ENCODE data around the gene SFTPB.
"Not testable (repeated sequence)": the region's sequence is repeated elsewhere in the genome, so short reads cannot be mapped to it uniquely, and the experiment has no call there.

SFTPB gene

DNA sequence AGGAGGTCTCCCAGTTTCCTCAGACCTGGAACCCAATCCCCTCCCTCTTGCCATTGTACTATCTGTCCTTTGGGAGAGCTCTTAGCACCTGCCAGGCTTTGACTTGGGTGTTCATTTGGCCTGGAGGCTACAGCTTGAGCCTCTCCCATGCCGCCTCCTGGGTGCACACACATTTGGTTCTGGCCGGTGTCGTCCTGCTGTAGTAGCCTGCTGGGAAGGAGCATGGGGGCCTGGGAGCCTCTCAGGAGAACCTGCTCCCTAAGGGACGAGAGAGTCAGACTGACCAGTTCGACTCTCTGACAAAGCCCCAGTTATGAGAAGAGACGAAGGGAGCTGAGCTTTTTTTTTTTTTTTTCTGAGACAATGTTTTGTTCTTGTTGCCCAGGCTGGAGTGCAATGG is 7.4 kb upstream of the SFTPB start:
- DNase-seq: no peak

GRCh38 chr2:85674417-85674816 is 6.4 kb upstream of the SFTPB start:
- DNase-seq: no peak

DNA sequence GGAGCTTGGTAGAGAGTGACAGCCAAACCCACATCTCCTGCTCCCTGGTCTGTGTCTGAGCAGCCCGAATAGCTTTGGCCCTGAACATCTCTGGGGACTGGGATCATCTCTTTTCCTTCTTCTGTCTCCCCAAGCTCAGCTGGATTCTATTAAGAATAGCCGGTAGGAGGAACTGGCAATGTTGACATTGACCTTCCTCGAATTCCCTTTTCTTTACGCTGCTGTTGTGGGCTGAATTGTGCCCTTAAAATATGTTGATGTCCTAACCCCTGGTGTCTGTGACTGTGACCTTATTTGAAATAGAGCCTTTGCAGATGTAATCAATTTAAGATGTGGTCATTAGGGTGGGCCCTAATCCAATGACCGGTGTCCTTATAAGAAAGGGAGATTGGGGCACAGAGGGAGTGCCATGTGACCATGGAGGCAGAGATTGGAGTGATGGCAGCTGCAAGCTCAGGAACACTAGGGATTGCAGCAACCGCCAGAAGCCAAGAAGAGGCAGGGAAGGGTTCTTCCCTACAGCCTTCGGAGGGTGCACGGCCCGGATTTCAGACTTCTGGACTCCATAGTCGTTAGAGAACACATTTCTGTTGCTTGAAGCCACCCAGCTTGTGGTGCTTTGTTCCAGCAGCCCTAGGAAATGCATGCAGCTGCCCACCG is 5.8 kb upstream of the SFTPB start:
- DNase-seq: no peak

- no peak for DNase-seq
Observed at GRCh38 chr2:85672456-85672855, 4.5 kb upstream of the SFTPB start.

- DNase-seq: not testable (repeated sequence)
Observed at GRCh38 chr2:85670416-85670815, 2.4 kb upstream of the SFTPB start.

GRCh38 chr2:85669549-85669948 is 1.6 kb upstream of the SFTPB start:
- DNase-seq: no peak

DNA sequence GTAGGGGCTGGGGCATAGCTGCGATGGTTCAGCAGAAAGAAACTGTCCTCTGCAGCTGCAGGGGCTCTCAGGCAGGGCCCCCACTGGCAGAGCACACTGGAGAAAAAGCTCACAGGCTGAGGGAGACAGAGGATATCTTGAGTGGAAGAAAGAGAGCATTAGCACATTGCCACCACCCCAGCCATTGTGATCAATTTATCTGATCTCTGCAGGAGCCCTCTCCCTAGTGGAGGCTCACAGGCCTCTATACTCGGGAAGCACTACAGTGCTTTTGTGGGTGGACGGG is 801 bp upstream of the SFTPB start:
- no peak for DNase-seq

DNA sequence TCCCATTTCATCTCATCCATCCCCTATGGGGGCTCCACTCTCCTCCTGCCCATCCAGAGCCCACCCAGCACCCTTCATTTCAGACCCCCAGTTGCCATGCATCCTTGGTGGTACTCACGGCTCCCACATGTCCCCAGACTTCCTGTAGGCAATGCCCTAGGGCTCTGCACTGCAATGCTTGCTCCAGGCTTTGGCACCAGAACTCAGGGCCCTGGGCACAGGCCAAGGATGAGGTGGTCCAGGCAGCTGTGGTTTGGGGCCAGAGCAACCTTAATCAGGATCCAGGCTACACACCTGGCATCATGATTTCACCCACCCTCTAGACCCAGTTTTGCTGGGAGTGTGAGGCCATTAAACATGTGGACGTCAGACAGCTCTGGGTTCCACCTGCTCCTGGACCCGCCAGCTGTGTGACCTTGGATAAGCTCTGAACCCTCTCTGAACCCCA is 414 bp downstream of the SFTPB start:
- DNase-seq: no peak

DNA sequence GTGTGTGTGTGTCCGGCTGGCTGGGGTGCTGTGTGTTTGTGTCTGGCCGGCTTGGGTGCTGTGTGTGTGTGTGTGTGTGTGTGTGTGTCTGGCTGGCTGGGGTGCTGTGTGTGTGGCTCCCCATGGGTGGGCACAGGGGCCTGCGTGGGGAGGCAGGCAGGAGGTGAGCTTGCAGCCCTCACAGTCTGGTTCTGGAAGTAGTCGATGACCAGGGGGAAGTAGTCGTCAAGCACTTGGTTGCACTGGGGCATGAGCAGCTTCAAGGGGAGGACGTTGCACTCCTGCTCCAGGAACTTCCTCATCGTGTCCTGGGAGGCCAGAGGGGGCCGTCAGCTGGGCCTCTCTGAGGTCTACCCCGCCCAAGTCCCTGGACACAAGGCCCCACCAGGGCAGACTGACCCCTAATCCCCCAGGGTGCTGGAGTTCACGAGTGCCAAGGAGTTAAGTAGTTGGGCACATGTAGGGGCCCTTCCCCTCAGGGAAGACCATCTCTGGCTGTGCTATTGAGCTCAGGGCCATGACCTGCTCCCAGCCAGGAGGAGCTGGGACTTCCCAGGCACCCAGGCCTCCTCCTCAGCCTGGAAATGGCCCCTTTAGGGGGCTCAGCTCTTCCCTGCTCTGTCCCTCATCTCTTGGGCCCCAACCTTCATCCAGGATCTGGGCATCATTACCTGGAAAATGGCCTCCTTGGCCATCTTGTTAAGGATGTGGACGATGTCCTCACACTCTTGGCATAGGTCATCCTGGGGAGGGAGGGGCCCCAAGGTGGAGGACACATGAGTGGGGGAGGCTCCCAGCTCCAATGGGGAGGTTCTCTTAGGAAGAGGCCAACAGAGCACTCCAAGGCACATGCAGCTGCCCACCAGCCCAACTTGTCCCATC is 1.3 kb downstream of the SFTPB start:
- no peak for DNase-seq

GRCh38 chr2:85666016-85666415 is 2.0 kb downstream of the SFTPB start:
- DNase-seq: no peak

DNA sequence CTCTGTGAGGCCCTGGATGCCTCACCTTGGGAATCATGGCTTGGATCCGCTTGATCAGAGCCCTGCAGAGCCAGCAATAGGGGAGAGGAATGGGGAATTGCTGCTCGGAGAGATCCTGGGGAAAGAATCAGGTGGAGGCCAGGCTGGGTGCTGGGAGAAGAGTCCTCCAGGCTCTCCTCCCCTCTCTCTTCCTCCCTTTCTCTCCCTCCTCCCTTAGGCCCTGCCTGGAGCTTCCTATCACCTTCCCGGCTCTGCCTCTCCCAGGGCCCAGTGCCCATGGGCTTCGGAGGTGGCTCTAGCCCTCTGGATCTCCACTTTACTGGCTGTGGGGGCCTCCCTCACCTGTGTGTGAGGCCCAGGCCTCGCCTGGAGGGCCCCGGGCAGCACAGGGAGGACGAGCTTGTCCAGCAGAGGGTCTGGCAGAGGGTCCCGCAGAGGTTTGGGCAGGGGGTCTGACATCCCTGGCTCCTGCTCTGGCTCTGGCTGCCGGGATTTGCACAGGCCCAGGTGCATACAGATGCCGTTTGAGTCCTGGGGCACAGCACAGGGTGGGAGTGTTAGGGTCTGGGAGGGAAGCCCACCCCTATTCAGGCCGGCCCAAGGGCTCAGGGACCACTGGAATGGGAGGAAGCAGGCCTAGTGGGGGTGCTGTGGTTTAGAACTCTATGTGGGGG is 2.6 kb downstream of the SFTPB start:
- no peak for DNase-seq

DNA sequence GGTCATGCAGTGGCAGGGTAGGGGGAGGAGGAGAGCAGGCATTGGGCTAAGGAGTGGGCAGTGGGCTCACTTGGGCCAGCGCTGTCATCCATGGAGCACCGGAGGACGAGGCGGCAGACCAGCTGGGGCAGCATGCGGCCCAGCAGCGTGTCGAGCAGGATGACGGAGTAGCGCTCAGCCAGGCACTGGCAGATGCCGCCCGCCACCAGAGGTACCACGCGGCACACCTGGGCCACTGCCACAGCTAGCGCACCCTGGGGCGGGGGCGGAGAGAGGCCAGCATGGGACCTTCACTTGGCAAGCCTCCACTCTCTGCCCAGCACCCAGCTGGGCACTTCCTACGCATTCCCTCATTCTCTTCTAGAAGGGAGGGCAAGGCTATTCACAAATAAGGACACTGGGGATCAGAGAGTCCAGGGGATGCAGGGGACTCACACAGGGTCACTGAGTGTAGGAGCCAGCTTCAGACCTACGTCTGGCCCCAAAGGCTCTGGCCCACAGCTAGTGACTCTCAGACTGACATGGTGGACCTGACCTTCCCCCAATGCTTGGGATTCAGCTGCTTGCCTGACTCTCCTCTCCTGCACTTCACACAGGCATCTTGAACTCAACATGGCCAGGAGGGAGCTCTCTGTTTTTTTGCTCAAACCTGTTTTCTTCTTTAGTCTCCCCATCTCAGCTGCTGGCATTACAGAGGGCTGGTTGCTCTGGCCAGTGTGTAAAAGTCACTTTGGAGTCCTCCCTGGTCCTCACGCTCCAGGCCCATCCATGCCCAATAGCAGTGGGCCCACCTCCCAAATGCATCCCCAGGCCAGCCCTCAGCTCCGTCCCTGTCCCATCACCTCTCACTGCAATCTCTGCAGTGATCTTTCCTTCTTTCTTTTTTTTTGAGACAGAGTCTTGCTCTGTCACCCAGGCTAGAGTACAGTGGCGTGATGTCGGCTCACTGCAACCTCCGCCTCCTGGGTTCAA is 4.1 kb downstream of the SFTPB start:
- no peak for DNase-seq

DNA sequence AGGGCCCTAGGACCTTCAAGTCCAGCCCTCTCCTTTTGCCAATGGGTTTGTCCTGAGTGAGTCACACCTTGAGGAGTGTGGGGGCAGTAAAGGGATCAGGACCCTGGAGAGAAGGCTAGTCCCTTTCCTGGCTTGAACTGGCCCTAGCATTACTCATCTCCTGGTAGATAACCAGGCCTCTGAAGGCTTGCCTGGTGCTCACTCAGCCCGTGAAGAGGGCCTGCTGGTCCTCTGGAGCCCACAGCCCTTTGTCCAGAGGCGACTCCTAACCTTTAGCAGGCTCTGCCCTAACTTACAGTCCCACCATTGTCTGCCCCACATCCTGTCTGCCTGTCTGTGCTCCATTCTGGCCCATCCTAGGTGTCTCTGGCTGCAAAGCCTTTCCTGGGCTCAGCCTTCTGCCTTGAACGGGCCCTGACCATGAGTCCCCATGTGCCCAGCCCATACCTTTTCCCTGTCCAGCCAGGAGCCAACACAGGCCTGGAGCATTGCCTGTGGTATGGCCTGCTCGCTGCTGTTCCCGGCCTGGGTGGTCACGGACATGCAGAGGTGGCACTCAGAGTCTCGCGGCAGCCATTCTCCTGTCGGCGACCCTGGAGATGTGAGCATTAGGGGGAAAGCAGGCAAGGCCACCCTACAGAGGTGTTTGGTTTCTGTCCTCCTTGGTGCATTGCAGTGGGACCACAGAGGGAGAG is 5.0 kb downstream of the SFTPB start:
- DNase-seq: no peak

DNA sequence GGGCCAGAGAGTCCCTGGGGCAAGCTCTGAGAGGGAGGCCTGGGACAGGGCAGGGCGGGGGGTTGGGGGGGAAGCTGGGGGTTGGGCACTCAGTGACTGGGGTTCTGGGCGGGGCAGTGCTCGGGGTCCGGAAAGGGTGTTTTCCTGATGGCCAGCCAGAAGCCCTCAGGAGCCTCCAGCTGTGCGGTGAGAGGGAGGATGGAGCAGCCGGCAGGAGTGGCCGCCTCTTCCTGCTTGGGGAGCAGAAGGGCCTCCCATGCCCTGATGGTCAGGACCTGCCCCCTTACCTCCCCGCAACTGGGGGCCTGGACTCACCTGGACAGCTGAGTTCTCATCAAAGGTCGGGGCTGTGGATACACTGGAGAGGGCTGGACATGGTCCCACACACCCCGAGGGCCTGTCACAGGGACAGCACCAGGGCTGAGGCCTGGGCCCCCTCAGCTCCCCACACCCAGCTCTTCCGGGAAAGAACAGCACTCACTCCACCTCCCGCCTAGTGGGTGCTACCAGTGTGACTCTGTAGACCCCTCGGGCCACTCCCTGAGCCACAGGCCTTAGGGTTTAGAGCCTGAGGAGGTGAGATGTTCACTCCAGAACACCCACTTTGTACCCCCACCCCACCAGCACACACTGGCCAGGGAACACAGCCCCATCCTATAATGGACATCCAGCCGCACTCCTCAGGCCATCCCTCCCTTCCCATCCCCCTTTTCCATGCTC is 6.7 kb downstream of the SFTPB start:
- no peak for DNase-seq

DNA sequence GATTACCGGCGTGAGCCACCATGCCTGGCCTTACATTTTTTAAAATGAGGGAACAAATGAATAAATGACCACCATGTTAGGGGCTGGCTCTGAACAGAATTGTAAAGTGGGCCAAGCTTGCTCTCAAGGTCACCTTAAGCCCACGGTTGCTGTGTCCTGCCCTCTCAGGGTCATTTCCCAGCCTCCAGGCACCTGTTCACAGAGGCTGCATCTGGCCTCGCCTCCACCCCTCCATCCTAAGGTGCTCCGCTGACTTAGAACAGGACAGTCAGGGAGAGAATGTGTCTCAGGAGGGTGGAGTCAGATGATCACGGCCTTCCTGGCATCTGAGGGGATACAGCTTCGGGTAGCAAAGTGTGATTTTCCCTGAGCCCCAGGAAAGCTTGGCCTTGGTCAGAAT is 7.3 kb downstream of the SFTPB start:
- DNase-seq: no peak

- not testable (repeated sequence) for DNase-seq
Observed at GRCh38 chr2:85660301-85660700, 7.7 kb downstream of the SFTPB start.

DNA sequence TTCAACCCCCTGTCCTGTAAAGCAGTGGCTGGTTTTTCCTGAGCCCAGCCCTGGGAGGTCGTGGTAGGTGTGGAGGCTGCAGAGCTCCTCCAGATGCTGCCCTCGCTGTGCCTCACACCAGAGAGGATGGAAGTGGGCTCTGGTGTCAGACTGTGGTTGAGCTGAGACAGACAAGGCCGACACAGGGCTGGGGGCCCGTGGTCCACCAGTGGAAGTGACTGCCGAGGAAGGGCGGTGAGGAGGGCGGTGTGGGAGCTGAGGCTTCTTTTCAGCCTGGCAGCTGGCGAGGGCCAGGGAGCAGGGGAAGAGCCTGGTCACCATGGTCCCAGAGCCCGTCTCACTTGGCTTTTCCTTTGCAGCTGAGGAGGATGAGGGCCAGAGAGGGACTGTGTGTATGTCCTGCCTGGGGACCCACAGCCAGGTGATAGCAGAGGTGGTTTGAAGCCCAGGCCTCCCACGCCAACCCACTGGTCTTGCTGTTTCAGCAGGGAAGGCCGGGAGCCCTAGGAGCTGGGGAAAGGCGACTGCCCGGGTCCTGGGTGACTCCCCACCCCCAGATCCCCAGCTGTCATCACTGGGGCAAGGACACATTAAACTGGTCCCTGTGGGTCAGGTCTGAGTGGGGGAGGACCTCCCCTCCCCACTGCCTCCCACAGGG is 8.5 kb downstream of the SFTPB start:
- no peak for DNase-seq

DNA sequence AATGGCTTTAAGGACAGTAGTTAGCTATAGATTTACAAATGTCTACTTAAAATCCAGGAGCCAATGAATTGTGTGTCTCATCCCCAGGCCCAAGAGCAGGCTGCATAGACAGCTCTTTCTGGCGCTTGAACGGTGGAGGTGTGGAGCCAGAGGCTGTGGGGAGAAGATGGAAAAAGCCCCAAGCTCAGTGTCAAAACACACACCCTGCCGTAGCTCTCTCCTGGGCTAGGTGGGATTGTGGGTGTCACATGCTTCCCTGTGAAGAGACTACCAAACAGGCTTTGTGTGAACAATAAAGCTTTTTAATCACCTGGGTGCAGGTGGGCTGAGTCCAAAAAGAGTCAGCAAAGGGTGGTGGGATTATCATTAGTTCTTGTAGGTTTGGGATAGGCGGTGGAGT is 10.6 kb downstream of the SFTPB start:
- DNase-seq: not testable (repeated sequence)

- no peak for DNase-seq
Observed at GRCh38 chr2:85656468-85656867, 11.5 kb downstream of the SFTPB start.

GRCh38 chr2:85655961-85656417 is 12.0 kb downstream of the SFTPB start:
- no peak for DNase-seq

DNA sequence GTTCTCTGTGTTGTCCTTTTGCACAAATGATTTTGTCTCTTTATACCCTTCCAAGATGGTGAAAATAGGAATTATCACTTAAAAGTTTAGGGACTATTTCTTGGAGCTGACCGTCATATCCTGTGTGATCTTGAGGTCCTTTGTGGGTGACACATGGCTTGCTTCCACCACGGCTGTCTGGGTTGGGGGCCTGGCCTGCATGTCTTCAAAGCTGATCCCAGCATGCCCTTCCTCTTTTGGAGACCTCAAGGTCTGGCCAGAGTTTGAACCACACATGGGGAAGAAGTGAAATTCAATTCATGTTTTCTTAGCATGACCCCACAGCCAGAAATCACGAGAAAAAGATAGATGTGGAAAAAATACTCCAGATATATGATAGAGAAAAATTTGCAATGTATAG is 14.0 kb downstream of the SFTPB start:
- DNase-seq: no peak

All from activated naive CD4-positive, alpha-beta T cell treated with anti-CD3 and anti-CD28 coated beads, Interleukin-2, amount 50 U/mL, for 16 hours (primary cell).